Endothelial cell of umbilical vein (primary cell): ENCODE results near the gene GTSF1L. TPM values are rescaled to one million over a fixed set of nuclear protein-coding genes. Genes with fewer than 3 reads are reported as not detected.

Experiments
- BruUV-seq: library from RNA; stranded (reverse); fragments of 400-500 nt; replicated peaks from 2 replicates; lab custom pipeline; 2021; lab: Mats Ljungman, UMichigan
- CTCF ChIA-PET: fragments of 300-600, 350-600 bp; sonication (Branson Sonifier 250); formaldehyde crosslinking; loops from one replicate; lab custom pipeline; 2021; ENCODE audit warnings: antibody characterized with exemption, inconsistent platforms; lab: Charles Lee
- POLR2A ChIA-PET: fragments of 300-600, 350-600 bp; sonication (Branson Sonifier 250); formaldehyde crosslinking; loops from one replicate; lab custom pipeline; 2021; ENCODE audit warnings: antibody characterized with exemption, inconsistent platforms; lab: Charles Lee
- DNase-seq: peaks from one replicate; pipeline ENCODE4 v3.0.0-alpha.2; 2011; ENCODE audit warnings: low read depth, low spot score
- FAIRE-seq: peaks from 2 replicates; lab custom pipeline; 2011; peaks lifted over from hg19 to GRCh38; lab: Jason Lieb, UNC
- H2AFZ ChIP-seq: 2 replicates; pipeline ENCODE4 v1.6.0; 2012; ENCODE audit warnings: low read depth, low read length, control low read depth, inconsistent platforms
- H3K27ac ChIP-seq: 2 replicates; pipeline ENCODE4 v1.5.1; 2011; ENCODE audit warnings: low read depth, mild to moderate bottlenecking, control low read depth, low read length, moderate library complexity; ENCODE audit not compliant: insufficient read depth
- H3K27me3 ChIP-seq, 2 experiments: 2 replicates each; pipeline versions ENCODE4 v1.6.0 to v1.6.1; 2011; ENCODE audit warnings: low read length in 2 of 2, mixed read lengths in 1 of 2; ENCODE audit not compliant: control insufficient read depth in 2 of 2, insufficient read depth in 2 of 2
- H3K36me3 ChIP-seq, 2 experiments: 2 replicates in 1 of 2; 3 replicates in 1 of 2; pipeline ENCODE4 v1.5.1; 2011; ENCODE audit warnings: low read length in 2 of 2, mild to moderate bottlenecking in 1 of 2, moderate library complexity in 1 of 2; ENCODE audit not compliant: control insufficient read depth in 2 of 2, insufficient read depth in 2 of 2; ENCODE audit errors: extremely low read depth in 1 of 2
- H3K4me1 ChIP-seq: 3 replicates; pipeline ENCODE4 v1.5.1; 2011; ENCODE audit warnings: mild to moderate bottlenecking, low read length; ENCODE audit not compliant: control insufficient read depth, insufficient read depth; ENCODE audit errors: extremely low read depth
- H3K4me2 ChIP-seq: 2 replicates; pipeline ENCODE4 v1.6.1; 2011; ENCODE audit warnings: low read length, control low read depth, mixed read lengths; ENCODE audit not compliant: insufficient read depth
- H3K4me3 ChIP-seq, 3 experiments: fragments of 200-600 bp in 1 of 3; sonication (generic), shearing (Covaris generic) in 1 of 3; replicated peaks in 1 of 3; 2 replicates each; pipeline ENCODE4 v1.5.1; 2011 to 2016; ENCODE audit warnings: control low read depth in 3 of 3, low read length in 3 of 3, mild to moderate bottlenecking in 2 of 3, inconsistent platforms in 1 of 3, low read depth in 1 of 3, moderate library complexity in 1 of 3; ENCODE audit not compliant: insufficient read depth in 1 of 3
- H3K79me2 ChIP-seq: 2 replicates; pipeline ENCODE4 v1.6.0; 2012; ENCODE audit warnings: low read length, inconsistent platforms; ENCODE audit not compliant: control insufficient read depth, insufficient read depth
- H3K9ac ChIP-seq: replicated peaks from 2 replicates; pipeline ENCODE3; 2011; ENCODE audit warnings: low read length, control low read depth; ENCODE audit not compliant: insufficient read depth; ENCODE audit errors: extremely low read depth
- H3K9me1 ChIP-seq: replicated peaks from 3 replicates; pipeline ENCODE4 v1.6.0; 2011; ENCODE audit warnings: mild to moderate bottlenecking, low read length; ENCODE audit not compliant: control insufficient read depth, insufficient read depth; ENCODE audit errors: extremely low read depth
- H3K9me3 ChIP-seq: replicated peaks from 2 replicates; pipeline ENCODE4 v1.5.1; 2012; ENCODE audit warnings: low read length, inconsistent platforms; ENCODE audit not compliant: control insufficient read depth, insufficient read depth
- H4K20me1 ChIP-seq: replicated peaks from 2 replicates; pipeline ENCODE3; 2011; ENCODE audit warnings: mild to moderate bottlenecking, low read length; ENCODE audit not compliant: control insufficient read depth, insufficient read depth; ENCODE audit errors: extremely low read depth
- EZH2 ChIP-seq: IDR thresholded peaks from 2 replicates; pipeline ENCODE4 v1.6.1; 2012; ENCODE audit warnings: borderline replicate concordance, low read depth, mild to moderate bottlenecking, moderate library complexity, low read length, inconsistent platforms; ENCODE audit not compliant: severe bottlenecking
- FOS ChIP-seq: IDR thresholded peaks from 2 replicates; pipeline ENCODE4 v1.6.1; 2011; ENCODE audit warnings: mild to moderate bottlenecking, low read length, moderate library complexity, borderline replicate concordance; ENCODE audit not compliant: insufficient read depth
- GATA2 ChIP-seq: IDR thresholded peaks from 2 replicates; pipeline ENCODE4 v1.7.0; 2011; ENCODE audit warnings: low read depth, mild to moderate bottlenecking, moderate library complexity, mixed read lengths, low read length; ENCODE audit not compliant: insufficient read length, insufficient read depth
- JUN ChIP-seq: IDR thresholded peaks from 2 replicates; pipeline ENCODE4 v1.6.1; 2011; ENCODE audit warnings: borderline replicate concordance, low read depth; ENCODE audit not compliant: insufficient read length, insufficient read depth
- MAX ChIP-seq: IDR thresholded peaks from 2 replicates; pipeline ENCODE4 v1.6.1; 2011; ENCODE audit not compliant: insufficient read depth, insufficient read length
- MYC ChIP-seq: IDR thresholded peaks from one replicate; pipeline ENCODE4 v1.6.1; 2011; ENCODE audit warnings: mild to moderate bottlenecking, low read depth, low read length
- POLR2A ChIP-seq: IDR thresholded peaks from 2 replicates; pipeline ENCODE4 v1.6.1; 2012; ENCODE audit warnings: low read depth, mild to moderate bottlenecking, control low read depth, low read length
- POLR2AphosphoS5 ChIP-seq: IDR thresholded peaks from 2 replicates; pipeline ENCODE4 v1.6.1; 2012; ENCODE audit warnings: low read depth, mild to moderate bottlenecking, control low read depth, low read length, moderate library complexity; ENCODE audit not compliant: insufficient read depth
- dilution Hi-C: fragments of 300-500 bp; cut with MboI; formaldehyde crosslinking; loops from one replicate; pipeline ENCODE4 v1.15.0; 2019; ENCODE audit warnings: low sequenced_read_pairs; ENCODE audit not compliant: extremely low pct_ligation_motif_present
- intact Hi-C: fragments of 100-400 bp; cut with micrococcal nuclease; formaldehyde crosslinking; loops from one replicate; pipeline ENCODE4 v1.10.0; 2022
- polyA plus RNA-seq, 4 experiments: library from polyadenylated mRNA; depleted of rRNA in 3 of 4; stranded (reverse) in 3 of 4; unstranded in 1 of 4; fragments of >200 nt; gene quantifications; 2 replicates each; pipeline versions ENCODE4 v1.2.1 to v1.2.3, GENCODE V29; 2011 to 2012; ENCODE audit warnings: missing spikeins in 1 of 4
- total RNA-seq: library from RNA; stranded (reverse); gene quantifications from 2 replicates; pipeline ENCODE4 v1.2.3, GENCODE V29; 2021
- TF ChIP-seq, protein P1 (sequence below), 2 donors: IDR thresholded peaks; 1 replicate in 1 of 2; 2 replicates in 1 of 2; pipeline ENCODE4 v1.5.1; 2011; ENCODE audit warnings: low read length in 2 of 2, mild to moderate bottlenecking in 2 of 2, moderate library complexity in 2 of 2, control low read depth in 1 of 2, inconsistent platforms in 1 of 2, low read depth in 1 of 2; ENCODE audit not compliant: insufficient read depth in 1 of 2; ENCODE audit errors: extremely low read depth in 1 of 2

The GTSF1L gene
- total and polyA plus RNA-seq, 2 donors (not counting 3 experiments of a cell fraction or from before 2014, with no cell fraction given) = not detected

DNA sequence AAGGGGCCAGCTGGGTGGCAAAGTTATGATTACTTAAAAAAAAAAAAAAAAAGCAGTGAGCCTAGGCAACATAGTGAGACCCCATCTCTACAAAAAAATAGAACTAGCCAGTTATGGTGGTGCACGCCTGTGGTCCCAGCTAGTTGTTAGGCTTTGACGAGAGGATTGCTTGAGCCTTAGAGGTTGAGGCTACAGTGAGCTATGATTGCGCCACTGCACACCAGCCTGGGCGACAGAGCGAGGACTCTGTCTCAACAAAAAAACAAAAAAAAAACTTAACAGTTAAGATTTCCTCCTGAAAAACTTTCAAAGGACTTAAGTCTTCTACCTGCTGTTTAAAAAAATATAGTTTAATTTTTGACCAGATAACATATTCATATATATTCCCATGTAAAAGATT lies 2.4 kb downstream of the GTSF1L start:
- Histone ChIP-seq H3K4me3 (no peak overlapping the region), H3K27me3 (no peaks in the 10 kb centered on the region), H3K4me2 (no peak overlapping the region), H3K4me1 (peaks cover 3% of the 10 kb centered on the region), H4K20me1 (no peaks in the 10 kb centered on the region), H3K9me3 (no peaks in the 10 kb centered on the region), H3K79me2 (no peaks in the 10 kb centered on the region), H3K9me1 (no peaks in the 10 kb centered on the region), H3K36me3 (no peaks in the 10 kb centered on the region), H2AFZ (no peak overlapping the region), H3K9ac (no peak overlapping the region), H3K27ac (no peak overlapping the region)
- intact Hi-C loops = no loop called here
- FAIRE-seq (no peak), DNase-seq (no peak)
- TF ChIP-seq JUN (no peak), MAX (no peak), FOS (no peak)
- TF ChIP-seq, protein P1, sequence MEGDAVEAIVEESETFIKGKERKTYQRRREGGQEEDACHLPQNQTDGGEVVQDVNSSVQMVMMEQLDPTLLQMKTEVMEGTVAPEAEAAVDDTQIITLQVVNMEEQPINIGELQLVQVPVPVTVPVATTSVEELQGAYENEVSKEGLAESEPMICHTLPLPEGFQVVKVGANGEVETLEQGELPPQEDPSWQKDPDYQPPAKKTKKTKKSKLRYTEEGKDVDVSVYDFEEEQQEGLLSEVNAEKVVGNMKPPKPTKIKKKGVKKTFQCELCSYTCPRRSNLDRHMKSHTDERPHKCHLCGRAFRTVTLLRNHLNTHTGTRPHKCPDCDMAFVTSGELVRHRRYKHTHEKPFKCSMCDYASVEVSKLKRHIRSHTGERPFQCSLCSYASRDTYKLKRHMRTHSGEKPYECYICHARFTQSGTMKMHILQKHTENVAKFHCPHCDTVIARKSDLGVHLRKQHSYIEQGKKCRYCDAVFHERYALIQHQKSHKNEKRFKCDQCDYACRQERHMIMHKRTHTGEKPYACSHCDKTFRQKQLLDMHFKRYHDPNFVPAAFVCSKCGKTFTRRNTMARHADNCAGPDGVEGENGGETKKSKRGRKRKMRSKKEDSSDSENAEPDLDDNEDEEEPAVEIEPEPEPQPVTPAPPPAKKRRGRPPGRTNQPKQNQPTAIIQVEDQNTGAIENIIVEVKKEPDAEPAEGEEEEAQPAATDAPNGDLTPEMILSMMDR (IDR thresholded peaks at IDR 0.05; ENCODE audit: extremely low read depth in 1 of 2, insufficient read depth in 1 of 2, low read depth in 1 of 2, low read length in 2 of 2) = no peak
- POLR2A ChIA-PET = interaction anchor here (0.7 kb wide), 1 partner anchor 913 kb away, joined by 3 read pairs; no protein-coding TSS in a partner anchor
- dilution Hi-C loops = no loop called here
- CTCF ChIA-PET = no interaction called here
- BruUV-seq = no TSS peak

DNA sequence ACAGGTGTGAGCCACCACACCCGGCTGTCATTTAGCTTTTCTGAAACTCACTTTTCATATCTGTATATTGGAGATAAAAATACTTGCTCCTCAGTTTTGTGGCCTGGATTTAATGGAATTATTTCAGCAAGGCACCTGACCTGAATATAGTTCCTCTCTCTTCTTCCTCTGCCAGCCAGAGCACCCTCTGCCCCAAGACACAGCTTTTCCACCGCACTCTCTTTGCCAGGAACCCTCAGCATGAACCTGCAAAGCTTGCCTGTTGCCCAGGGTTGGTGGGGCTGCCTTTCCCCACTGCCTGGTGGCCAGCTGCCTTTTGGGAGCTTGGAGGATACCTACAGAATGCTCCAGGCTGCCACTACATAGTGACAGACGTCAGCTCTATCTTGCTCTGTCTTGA lies 3.1 kb downstream of the GTSF1L start:
- Histone ChIP-seq H3K36me3 (no peaks in the 10 kb centered on the region), H3K4me3 (no peak overlapping the region), H3K4me1 (peaks cover 3% of the 10 kb centered on the region), H3K27me3 (no peaks in the 10 kb centered on the region), H2AFZ (no peak overlapping the region), H3K9me3 (no peaks in the 10 kb centered on the region), H3K9me1 (no peaks in the 10 kb centered on the region), H4K20me1 (no peaks in the 10 kb centered on the region), H3K4me2 (no peak overlapping the region), H3K9ac (no peak overlapping the region), H3K27ac (no peak overlapping the region), H3K79me2 (no peaks in the 10 kb centered on the region)
- DNase-seq = no peak
- FAIRE-seq = no peak
- ChIA-PET CTCF (no interaction called here), POLR2A (interaction anchor here (0.7 kb wide), 1 partner anchor 913 kb away, joined by 3 read pairs; no protein-coding TSS in a partner anchor)
- dilution Hi-C loops (no loop called here), intact Hi-C loops (no loop called here)
- BruUV-seq = no TSS peak
- no peak for TF ChIP-seq EZH2
- TF ChIP-seq POLR2A = no peak
- TF ChIP-seq, protein P1 (IDR thresholded peaks at IDR 0.05; ENCODE audit: extremely low read depth in 1 of 2, insufficient read depth in 1 of 2, low read depth in 1 of 2, low read length in 2 of 2) = no peak
- no peak for TF ChIP-seq POLR2AphosphoS5
- no peak for TF ChIP-seq MAX
- no peak for TF ChIP-seq FOS
- no peak for TF ChIP-seq JUN
- no peak for TF ChIP-seq GATA2
- TF ChIP-seq MYC = no peak
